CD4-positive, alpha-beta T cell treated with Interleukin-4 for 1 hour (primary cell): Measurements from ENCODE around the gene SRRM2.
"Not testable (repeated sequence)": the region's sequence is repeated elsewhere in the genome, so short reads cannot be mapped to it uniquely, and the experiment has no call there.

Experiments used
- DNase-seq, 2 donors: peaks; one replicate each; pipeline ENCODE4 v3.0.0-alpha.2; 2020 to 2022

Gene SRRM2

DNA sequence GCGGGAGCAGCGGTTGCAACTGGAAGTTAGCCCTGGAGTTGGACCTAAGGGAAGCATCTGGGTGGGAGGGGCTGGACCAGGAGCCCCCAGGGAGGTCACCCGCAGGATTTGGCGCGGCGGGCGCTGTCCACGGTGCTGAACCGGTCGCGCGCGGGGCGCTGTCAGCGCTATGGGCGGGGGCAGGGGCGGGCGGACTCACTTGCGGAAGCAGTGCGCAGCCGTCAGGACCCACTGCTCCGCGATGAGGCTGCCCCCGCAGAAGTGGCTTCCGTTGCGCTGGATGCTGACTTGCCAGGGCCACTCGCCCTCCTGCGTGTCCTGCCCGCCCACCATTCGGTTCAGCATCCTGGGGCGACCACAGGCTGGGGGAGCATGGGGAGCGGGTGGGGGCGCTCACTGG lies 36.9 kb upstream of the SRRM2 start:
- peak; percentile 80 to 85 for DNase-seq

DNA sequence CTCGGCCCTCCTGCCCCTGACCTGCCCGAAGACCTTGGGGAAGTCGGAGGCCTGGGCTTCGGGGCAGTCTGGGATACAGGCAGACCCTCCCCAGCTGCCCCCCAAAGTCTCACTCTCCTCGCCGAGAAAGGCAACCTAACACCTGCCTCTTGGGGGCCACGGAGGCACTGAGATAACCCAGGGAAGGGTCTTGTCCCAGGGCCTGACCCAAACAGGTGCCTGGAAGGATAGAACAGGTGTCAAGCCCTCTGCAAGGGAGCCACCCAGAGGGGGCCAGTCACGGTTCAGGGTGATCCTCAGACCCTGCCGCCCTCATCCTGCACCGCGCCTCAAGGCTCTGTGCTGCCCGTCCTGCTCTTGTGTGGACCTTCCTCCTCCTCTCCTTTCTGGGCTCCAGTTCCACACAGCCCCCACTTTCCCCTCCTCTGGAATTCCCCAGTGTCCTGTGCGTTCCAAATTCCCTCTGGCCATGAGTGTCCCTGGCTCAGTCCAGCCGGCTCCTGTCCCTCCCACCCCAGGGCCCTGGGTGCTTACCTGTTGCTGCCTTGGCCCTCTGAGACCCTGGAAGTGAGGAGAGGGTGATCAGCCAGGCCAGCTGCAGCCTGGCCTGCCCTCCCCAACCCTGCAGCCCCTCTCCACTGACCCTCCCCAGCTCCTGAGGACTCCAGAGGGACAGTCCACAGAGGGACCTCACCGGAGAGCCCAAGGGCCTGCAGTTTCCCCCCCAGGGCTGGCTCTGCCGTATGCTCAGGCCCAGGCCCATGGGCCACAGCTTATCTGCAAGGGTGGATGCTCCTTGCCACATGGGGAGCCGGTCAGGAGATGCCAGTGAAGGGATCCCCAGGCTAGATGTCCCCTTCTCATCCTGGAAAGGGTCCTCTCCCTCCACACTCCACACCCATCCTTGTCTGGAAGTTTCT lies 36.2 kb upstream of the SRRM2 start:
- DNase-seq = no peak

DNA sequence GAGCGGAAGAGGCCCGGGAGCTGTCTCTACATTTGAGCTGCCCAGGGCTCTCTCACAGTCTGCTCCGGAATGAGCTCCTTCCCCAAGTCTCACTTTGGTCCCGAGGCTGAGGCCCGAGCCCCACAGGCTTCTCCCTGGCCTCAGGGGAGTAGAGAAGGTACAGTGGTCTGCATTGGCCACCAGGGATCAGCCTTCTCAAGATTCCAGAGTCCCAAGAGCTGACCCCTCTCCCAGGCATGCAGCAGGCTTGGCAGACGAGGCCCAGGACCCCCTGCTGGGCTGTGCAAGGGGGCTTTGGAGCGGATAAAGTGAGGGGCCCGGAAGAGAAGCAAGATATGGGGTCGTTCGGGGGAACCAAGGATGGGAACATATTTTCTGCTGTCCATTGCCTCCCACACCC lies 35.5 kb upstream of the SRRM2 start:
- DNase-seq = no peak

DNA sequence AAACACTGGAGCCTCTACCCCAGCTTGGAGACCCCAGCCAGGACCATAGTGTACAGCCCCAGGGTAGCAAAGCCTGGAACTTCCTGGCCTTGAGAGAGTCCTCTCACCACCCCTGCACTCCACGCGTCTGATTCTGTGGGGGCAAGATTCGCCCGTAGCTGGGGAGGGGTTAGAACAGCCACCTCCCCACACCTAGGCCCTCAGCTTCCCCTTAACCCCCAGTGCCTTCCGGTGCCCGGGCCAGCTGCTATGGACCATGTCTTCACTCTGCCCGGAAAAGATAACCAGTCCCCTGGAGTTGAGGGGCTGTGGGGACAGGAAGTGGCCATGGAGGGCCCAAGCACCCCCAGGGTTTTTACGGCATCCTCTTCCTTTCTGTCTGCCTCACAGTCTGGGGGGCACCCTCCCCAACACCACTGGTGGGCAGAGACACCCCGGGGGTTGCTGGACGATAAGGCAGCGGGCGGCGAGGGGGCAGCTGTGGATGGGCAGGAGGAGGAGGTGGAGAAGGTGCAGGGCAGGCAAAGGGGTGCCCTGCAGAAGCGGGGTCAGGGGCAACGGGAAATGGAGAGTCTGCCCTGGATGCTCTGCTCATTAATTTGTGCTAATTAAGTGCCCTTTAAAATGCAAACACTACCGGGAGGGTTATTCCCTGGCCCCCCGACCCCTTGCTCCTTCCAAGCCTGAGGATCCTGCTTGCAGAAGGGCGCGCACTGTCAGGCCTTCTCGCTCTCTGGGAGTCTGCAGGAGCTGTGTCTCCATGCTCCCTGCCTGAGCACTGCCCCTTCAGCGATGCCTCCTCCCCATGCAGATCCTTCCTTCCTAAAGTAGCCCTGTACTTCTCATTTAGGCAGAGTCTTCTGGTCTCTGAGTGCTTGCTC lies 34.8 kb upstream of the SRRM2 start:
- no peak for DNase-seq

DNA sequence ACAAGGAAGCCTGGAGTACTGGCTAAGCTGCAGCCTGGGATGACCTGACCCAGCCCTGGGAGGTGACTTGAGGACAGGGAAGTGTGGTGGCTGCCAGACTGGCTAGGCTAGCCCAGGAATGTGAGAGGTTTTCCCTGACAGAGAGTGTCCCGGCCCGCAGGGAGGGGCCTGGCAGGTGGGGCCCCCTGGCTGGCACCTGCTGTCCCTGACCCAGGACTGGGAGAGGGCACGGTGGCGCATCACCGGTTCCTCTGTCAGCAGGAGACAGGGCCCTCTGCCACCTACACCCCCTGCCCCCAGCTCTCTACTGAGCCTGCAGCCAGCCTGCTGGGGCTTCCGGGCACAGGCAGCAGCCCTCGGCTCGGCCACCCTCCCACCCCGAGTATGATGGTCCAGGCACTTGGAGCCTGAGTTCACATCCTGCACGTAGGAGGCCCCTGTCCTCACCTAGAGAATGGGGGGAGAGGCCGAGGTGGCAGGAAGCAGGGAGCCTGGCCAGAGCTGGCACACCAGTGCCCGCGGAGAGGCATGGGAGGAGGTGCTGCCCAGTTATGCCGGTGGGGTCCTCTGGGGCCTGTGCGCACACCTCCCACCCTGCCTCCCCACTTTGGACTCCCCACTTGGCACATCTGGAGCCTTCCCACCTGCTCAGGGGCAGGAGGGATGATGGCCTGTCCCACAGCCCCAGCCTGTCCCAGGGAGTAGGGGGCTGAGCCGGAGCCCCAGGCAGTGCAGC lies 32.9 kb upstream of the SRRM2 start:
- DNase-seq = no peak

DNA sequence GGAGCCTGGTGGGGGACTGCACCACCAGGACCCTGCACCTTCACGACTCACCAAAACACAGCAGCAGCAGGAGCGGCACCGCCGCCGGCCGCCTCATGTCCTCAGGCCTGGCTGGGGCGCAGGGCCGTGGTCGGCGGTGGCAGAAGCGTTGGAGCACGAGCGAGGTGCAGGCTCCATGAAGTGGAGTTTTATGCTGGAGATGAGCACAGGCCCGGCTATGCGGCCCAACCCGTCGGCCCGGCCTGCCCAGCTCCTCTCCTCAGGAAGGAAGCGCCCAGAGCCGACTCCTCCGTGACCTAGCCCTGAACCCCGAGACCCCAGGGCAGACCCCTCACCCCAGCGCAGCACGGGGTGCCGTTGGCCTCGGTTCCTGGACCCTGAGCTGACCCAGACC lies 32.4 kb upstream of the SRRM2 start, which contains the start of gene PRSS27:
Gene PRSS27, minus strand, starts transcription at position 161 of the 394 bp plus-strand sequence. Its CDS starts 64 bp downstream, at position 97.
- no peak for DNase-seq

DNA sequence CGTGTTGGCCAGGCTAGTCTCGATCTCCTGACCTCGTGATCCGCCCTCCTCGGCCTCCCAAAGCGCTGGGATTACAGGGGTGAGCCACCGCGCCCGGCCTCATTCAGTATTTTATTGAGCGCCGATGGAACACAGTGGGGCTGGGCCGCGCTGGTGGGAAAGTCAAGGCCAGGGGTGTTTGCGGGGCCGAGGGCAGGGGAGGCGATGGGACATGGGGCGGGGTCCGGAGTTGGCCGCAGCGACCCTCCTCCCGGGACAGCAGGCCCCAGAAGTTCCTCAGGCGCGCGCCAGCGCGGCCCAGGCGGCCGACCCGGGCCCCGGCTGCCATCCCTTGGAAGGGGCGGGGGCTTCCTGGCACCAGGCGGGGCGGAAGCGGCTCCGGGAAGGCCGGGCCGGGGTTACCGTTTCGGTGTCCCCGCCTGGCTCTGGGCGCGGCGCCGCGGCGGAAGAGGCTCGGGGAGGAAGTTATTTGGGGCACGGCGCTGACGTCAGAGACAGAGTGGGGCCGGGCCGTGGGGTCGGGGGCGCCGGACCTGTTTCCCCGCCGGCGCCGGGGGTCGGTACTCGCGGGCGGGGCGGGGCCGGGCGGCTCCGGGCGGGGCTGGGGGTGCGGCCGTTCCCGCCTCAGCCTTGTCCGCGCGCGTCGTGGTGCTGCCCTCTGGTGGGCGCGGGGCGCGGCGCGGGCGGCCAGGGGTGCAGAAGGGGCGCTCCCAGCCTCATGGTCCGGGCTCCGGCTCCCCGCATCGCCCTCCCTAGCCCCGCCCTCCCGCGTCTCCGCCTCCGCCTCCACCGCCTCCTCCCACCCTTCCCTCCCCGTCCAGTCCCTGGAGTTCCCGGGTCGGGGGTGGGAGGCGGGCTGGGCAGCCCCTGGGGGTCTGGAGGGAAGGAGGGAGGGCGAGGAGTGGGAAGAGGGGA lies 31.5 kb upstream of the SRRM2 start:
- DNase-seq = peak; percentile 89 to 90

DNA sequence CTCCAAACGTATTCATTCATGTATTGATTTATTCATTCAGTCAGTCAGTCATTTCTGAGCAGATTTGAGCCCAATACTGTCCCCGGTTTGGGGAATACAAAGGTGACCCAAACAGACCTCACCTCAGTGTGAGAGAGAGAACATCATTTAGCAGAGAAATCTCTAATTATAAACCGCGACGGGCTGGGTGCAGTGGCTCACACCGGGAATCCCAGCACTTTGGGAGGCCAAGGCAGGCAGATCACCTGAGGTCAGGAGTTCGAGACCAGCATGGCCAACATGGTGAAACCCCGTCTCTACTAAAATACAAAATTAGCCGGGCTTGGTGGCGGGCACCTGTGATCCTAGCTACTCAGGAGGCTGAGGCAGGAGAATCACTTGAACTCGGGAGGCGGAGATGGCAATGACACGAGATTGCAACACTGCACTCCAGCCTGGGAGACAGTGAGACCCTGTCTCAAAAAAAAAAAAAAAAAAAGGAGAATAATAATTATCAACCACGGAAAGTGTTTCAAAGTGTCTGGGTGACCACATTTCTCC lies 30.7 kb upstream of the SRRM2 start:
- not testable (repeated sequence) for DNase-seq

DNA sequence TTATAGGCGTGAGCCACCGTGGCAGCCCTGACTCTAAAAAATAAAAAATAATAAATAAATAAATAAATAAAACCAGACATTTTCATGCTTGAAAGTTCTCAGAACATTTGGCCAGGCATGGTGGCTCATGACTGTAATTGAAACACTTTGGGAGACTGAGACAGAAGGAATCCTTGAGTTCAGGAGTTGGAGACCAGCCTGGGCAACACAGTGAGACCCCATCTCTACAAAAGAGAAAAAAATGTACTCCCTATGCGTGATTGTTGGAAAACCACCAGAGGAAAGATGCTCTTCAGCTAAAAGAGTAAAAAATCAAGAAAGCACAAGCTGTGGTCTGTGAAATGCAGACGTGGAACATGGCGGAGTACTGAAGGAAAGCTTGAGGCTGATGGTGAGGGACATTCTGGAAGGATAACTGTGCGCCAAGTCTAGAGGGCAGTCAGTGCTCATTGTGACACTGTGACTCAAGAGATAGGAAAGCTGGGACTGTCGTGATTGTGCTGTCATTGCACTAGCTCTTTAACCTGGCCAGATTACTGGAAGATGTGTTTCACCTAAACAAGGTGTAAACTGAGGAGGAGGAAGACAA lies 28.3 kb upstream of the SRRM2 start:
- DNase-seq = no peak

DNA sequence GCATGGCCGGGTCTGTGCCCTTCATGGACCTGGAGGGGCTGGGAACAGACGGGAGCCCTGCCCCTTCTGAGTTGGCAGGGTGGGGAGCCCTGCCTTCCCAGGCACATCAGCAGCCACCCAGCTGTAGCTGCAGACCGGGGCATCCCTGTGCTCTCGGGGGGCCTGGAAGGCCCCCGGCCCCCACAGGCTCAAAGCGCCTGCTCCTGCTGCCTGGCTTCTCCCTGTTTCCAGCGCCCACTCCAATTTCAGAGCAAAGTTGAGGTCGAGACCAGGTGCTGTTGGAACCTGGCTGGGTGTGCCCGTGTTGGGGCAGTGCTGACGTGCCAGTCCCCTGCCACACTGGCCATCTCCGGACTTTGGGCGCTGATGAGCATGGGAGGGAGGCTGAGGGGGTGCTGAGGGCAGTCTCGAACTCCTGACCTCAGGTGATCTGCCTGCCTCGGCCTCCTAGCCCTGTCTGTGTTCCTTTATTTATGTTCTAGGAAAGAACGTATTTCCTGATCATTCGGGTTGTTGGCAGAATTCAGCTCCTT lies 27.6 kb upstream of the SRRM2 start:
- no peak for DNase-seq

DNA sequence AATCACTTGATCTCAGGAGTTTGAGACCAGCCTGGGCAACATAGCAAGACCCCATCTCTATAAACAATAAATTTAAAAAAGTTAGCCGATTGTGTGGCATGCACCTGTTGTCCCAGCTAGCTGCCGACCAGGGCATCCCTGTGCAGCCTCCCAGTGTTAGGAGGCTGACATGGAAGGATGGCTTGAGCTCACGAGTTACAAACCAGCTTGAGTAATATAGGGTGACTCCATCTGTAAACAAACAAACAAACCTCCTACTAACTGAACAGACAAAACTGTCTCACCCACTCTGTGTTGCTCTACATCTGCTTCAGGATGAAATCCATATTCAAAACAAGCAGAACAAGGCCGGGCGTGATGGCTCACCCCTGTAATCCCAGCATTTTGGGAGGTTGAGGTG lies 25.5 kb upstream of the SRRM2 start:
- no peak for DNase-seq

DNA sequence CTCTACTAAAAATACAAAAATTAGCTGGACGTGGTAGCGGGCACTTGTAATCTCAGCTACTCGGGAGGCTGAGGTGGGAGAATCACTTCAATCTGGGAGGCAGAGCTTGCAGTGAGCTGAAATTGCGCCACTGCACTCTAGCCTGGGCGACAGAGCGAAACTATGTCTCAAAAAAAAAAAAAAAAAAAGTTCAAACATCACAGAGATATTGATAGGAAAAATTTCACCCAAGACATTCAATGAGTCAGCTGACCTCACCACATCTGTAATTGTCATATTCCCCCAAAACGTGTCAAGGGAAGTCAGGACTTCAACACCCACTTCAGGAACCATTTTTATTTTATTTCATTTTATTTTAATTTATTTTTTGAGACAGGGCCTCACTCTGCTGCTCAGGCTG lies 24.4 kb upstream of the SRRM2 start:
- no peak for DNase-seq

DNA sequence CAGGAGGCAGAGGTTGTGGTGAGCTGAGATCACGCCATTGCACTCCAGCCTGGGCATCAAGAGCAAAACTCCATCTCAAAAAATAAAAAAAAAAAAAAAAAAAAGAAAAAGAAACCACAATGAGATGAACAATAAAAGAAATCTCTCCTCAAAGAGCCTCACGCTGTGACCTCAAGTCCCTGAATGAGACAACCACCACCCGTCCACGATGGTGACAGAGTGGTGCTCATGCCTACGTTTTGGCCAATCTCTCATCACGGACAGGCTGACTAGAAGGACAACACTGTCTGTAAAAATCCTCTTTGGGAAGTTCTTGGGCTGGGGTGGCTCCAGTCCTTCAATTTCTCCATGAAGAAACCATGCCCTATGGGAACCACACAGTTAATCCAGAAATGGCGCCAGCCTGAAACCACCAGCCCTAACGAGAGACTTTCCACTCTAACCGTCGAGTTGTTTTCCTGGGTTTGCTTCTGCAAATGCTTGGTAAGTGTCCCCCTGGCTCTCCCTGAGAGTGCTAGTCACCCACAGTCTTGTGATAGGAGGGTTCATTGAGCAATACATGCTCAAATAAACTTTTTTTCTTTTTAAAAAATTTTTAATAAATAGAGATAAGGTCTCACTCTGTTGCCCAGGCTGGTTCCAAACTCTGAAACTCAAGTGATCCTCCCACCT lies 17.5 kb upstream of the SRRM2 start:
- DNase-seq = no peak

DNA sequence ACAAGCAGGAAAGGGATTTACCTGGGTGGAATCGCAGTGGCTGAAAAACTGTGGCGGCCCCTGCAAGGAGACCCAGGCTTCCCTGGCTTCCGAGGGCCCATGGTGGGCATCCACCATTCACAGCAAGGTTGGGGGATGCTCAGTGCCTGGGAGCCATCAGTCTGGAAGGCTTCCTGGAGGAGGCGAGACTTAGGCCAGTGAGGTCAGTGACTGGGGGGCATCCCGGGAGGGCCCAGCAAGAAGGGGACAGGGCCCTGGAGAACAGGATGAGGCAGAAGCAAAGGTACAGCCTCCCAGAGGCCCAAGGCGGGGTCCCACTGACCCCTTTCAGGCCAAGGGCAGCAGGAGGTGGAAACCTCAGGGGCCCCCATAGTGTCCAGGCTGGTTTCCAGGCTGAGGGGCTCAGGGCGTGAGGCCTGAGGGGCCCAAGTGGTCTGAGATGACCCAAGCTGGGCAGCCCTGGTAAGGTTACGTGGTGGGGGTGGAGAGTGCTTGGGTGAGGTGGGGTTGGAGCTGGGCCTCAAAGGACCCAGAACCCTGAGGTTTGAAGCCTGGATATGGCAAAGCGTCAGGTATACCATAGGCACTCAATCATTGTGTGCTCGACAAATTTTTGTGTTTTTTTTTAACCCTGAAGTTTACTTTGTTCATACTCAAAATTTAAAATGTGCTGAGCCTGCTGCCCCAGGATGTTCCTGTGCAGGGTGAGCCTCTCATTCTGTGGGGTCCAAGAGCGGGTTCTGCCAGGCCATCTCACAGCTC lies 15.8 kb upstream of the SRRM2 start:
- DNase-seq = no peak

DNA sequence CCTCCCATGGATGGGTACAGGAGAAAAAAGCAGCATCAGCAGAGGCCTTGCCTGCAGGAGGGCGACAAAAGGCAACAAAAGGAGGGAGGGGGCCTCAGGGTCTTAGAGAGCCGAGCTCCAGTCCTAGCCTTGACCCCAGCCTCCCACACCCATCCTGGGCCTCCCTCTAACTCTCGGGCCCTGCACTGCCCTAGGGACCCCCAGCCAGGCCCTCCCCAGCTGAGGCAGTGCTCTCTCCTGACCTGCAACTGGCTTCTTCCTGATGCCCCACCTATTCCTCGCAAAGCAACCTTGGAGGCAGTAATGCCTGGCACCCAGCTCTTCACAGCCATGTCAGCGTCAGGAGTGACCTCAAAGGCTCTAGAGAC lies 15.2 kb upstream of the SRRM2 start:
- DNase-seq = no peak

DNA sequence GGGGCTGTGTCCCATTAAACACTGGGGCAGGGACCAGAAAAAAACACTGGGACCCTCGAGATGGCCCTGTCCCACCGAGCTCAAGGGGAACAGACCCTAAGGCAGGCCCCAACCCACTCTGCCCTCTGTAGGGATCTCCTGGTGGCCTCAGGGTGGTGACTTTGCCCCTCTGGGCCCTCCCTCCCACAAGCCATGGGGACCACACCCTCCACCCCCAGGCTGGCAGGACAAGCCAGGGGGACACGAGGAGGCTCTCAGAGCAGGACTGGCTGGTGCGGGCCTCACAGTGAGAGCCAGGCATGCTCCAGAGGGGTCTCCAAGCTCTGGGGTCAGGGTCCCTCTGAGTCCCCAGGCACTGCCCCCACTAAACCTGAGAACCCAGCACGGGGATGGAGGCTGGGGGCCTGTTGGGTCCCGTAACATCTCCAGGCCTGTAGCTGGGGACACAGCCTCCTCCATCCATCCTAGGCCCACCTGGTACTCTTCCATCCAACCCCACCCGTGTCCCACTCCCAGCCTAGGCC lies 14.5 kb upstream of the SRRM2 start:
- DNase-seq = no peak

DNA sequence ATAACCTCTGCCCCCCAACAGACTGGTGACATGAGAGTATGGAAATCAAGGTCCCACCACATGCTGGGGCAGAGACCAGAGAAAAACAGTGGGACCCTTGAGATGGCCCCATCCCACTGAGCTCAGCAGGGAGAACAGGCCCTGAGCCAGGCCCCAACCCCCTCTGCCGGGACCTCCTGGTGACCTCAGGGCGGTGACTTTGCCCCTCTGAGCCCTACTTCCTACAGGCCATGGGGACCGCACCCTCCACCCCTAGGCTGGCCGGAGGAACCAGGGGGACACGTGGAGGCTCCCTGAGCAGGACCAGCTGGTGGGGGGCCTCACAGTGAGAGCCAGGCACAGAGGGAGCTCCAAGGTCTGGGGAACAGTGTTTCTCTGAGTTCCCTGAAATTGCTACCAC lies 13.8 kb upstream of the SRRM2 start:
- DNase-seq = no peak

DNA sequence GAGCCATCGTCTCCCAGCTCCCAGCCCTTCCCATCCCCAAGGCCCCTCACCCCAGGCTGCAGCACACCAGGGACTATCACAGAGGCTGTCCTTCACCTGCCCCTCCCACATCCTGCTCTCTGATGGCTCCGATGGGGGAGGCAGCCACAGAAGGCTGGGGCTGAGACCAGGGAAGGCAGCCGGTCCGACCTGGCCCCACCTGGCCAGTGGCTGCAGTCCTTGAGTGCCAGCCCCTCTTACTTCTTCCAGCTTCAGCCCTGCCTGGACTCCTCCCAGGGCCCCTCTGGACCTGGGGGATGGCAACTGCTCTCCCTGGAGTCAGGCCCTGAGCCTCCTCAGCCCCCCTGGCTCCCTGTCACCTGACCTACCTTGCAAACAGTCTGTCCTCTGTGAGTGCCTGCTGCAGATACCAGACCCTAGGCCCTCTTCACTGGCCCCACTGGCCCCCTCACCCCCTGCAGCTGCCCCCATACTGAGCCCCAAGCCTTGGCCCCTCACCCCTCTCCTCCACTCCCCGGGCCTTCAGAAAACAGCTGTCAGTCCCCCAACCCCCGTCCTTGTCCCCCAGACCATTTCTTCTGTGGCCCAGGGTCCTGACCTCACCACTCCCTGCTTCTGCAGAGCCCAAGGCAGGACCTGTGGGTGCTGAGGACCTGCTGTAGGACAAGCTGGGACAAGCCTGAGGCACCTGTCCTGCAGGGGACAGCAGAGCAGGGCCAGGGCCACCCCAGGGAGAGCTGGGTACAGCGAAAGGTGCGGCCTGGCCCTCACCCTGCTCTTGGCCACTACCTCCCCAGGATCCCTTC lies 12.6 kb upstream of the SRRM2 start:
- no peak for DNase-seq

DNA sequence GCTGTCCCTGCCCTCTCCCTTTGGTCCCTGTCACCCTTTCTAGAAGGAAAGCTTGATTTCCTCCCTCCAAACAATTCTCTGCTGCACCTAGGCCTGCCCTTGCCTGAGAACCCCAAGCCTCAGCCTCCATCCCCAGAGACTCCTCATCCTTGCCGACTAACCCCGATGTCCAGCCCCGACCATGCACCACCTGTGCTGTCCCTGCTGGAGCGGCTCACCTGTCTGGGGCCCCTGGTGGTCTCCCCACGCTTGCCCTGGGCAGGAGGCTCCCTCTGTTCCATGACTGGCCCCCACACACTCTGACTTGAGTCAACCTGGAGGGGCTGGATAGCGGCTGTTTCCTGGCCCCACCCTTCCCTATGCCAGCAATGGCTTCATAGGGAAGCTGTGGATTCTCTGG lies 12.0 kb upstream of the SRRM2 start:
- no peak for DNase-seq
